Astrocyte (in vitro differentiated cells and primary cell): ENCODE measurements around the gene SLC25A42.

Source experiments
- CTCF ChIP-seq: IDR thresholded peaks from 2 replicates; pipeline ENCODE4 v1.5.1; 2011; ENCODE audit warnings: low read depth, mild to moderate bottlenecking, inconsistent platforms, low read length, moderate library complexity; ENCODE audit not compliant: insufficient read depth
- EZH2 ChIP-seq: IDR thresholded peaks from 2 replicates; pipeline ENCODE4 v1.6.1; 2012; ENCODE audit warnings: mild to moderate bottlenecking, low read length, inconsistent platforms; ENCODE audit not compliant: insufficient read depth

GRCh38 chr19:19142347-19142746 is 78.6 kb downstream of the SLC25A42 start:
- TF ChIP-seq CTCF (no peak), EZH2 (no peak)
